ENCODE measurements around the gene VPS4A.

GRCh38 chr16:69334696-69335095 lies 23.5 kb downstream of the VPS4A start:
- no peak for TF ChIP-seq NFYB (IDR thresholded peaks at IDR 0.05; ENCODE audit: insufficient read depth, low read depth, low read length)
- no peak for TF ChIP-seq SMC3 (IDR thresholded peaks at IDR 0.05; ENCODE audit: borderline replicate concordance, low read length)
- no peak for TF ChIP-seq IRF3 (IDR thresholded peaks at IDR 0.05)
- TF ChIP-seq JUND (IDR thresholded peaks at IDR 0.05; ENCODE audit: low read depth, low read length), result no peak

Measured in GM12878 (cell line).